ENCODE data around the gene ZNF862. TPM values are rescaled to one million over a fixed set of nuclear protein-coding genes. Genes with fewer than 3 reads are reported as not detected.
A peak's percentile ranks its signal among the peaks of the same experiment; 100 is the strongest.

ZNF862 gene
- total RNA-seq, 1 donor from 2014 or later: 12.2 TPM

- DNase-seq (no peak), ATAC-seq (ENCODE audit: poor library complexity) (no peak)
- intact Hi-C loops (cut with DNase I): no loop called here
Measured at GRCh38 chr7:149833495-149834130, 4.6 kb upstream of the ZNF862 start.

DNA sequence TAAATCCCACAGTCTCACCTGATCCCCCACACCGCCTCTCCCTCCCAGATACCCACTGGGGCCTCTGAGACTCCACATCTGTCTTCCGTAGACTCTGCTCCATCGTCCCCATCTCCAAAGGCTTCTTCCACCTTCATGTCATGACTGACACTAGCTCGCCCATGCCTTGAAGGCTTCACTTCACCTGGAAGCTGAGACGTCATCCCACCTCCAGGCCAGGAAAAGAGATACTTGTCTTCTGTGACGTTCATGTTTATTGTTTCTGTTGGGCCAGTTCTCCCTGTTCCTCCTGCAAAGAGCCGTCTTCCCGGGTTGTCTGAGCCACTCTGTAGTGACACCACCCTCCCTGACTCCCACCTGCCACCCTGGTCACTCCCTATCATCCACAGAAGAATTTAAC, 3.6 kb upstream of the ZNF862 start:
- DNase-seq (no peak), ATAC-seq (ENCODE audit: poor library complexity) (no peak)
- intact Hi-C loops (cut with DNase I): no loop called here

GRCh38 chr7:149836434-149836833, 1.7 kb upstream of the ZNF862 start:
- intact Hi-C loops (cut with DNase I): loop anchor here (5.0 kb wide), 1 partner anchor 36 kb away; the partner anchor contains the start of gene ATP6V0E2
- no peak for DNase-seq
- ATAC-seq (ENCODE audit: poor library complexity): no peak

DNA sequence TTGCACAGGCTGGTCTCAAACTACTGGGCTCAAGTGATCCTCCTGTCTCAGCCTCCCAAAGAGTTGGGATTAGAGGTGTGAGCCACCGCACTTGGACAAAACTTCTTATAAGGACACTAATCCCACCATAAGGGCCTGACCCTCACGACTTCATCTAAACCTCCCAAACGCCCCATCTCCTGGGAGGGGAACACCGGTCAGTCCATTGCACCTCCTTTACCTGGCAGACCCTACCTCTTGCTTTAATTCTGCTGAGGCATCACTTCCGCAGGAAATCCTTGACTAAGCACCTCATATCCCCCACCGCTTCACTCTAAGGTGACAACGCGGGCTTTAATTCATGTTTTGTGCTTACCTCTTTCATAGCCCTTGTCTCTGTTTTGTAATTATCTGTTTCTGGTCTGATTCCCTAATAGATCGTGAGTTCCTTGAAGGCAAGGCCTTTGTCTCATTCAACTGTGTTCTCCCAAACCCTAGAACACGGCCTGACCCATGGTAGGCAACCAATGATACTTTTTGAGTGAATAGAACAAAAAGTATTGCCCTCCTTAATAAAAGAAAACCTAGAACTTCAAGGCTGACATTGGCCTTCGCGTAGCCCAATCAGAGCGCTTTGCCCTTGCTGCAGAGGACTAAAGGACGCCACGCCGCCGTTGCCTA, 481 bp upstream of the ZNF862 start:
- DNase-seq (no peak), ATAC-seq (ENCODE audit: poor library complexity) (no peak)
- intact Hi-C loops (cut with DNase I): loop anchor here (5.0 kb wide), 1 partner anchor 35 kb away; the partner anchor contains the start of gene ATP6V0E2

DNA sequence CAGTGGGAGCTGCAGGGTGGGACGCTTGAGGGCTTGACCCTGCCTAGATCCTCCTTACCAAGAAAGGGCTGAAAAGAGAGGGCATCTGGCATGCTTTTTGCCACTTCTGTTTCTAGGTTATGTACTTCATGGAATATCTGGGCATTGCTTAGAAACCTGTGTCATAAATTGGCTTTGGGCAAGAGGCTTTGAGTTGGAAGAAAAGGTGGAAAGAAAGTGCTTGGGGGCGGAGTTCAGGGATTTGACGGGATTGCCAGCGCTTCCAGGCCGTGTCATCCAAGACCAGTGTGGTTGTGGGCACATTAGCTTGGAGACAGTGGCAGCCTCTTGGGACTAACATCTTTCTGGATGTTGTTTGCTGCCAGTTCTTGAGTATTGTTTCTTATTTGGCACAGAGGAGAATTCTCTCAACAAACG, 825 bp downstream of the ZNF862 start:
- intact Hi-C loops (cut with DNase I): loop anchor here (5.0 kb wide), 1 partner anchor 33 kb away; the partner anchor contains the start of gene ATP6V0E2
- ATAC-seq (ENCODE audit: poor library complexity) (no peak), DNase-seq (no peak)

- intact Hi-C loops (cut with DNase I): loop anchor here (5.0 kb wide), 1 partner anchor 32 kb away; the partner anchor contains the start of gene ATP6V0E2
- ATAC-seq (ENCODE audit: poor library complexity): no peak
Measured at GRCh38 chr7:149839933-149840332, 1.8 kb downstream of the ZNF862 start.

DNA sequence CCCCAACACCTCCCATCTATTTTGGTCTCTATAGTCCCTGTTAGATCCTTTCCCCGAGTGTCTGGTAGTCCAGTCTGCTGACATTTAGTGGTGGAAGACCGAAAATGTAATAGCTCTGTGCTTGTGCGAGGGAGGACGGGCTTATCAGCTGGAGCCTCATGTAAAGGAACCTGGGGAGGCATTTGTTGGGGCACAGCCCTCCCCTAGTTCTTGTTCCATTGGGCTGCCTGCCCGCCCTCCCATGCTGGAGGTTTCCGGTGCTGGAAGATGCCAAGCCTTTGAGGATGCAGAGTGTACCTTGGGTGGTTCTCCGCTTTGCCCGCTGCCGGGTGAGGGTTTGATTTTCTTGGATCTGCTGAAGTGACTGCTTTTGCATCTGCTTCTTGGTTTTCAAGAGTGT, 5.4 kb downstream of the ZNF862 start:
- no peak for DNase-seq
- intact Hi-C loops (cut with DNase I): no loop called here
- ATAC-seq (ENCODE audit: poor library complexity): no peak

More at GRCh38 chr7:149839933-149840332, 1.8 kb downstream of the ZNF862 start:
- DNase-seq: no peak

- DNase-seq: no peak
- ATAC-seq (ENCODE audit: poor library complexity): no peak
- intact Hi-C loops (cut with DNase I): no loop called here
Measured at GRCh38 chr7:149844445-149844844, 6.3 kb downstream of the ZNF862 start.

- DNase-seq (no peak), ATAC-seq (ENCODE audit: poor library complexity) (peak; percentile 57)
- intact Hi-C loops (cut with DNase I): no loop called here
Measured at GRCh38 chr7:149845257-149845980, 7.2 kb downstream of the ZNF862 start.

GRCh38 chr7:149846021-149846420, 7.8 kb downstream of the ZNF862 start:
- ATAC-seq (ENCODE audit: poor library complexity) (no peak), DNase-seq (no peak)
- intact Hi-C loops (cut with DNase I): no loop called here

DNA sequence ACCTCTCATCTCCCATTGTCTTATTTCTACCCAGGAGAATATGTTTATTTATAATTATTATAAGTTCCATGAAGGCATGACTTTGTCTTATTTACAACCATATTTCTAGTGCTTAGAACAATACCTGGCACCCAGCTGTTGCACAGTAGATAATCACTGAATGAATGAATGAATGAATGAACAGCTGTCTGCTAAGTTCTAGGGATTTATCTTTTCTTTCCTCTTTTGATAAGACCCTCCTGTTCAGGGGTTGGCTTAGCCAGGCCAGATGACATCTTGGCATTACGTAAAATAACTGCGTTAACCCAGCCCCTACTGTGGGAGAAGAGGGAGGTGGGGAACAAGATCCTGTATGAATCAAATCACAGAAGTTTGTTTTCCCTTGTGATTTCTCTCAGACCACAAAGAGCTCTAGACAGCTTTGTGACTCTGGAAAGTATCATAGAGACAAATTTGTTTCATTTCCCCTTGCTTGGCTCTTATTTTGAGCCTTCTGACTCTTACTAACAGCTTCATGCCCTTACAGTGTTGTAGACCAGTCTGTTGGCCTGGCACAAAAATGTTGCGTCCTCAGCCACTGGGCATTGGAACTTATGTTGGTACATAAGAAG, 8.4 kb downstream of the ZNF862 start:
- DNase-seq: no peak
- no peak for ATAC-seq (ENCODE audit: poor library complexity)
- intact Hi-C loops (cut with DNase I): no loop called here

DNA sequence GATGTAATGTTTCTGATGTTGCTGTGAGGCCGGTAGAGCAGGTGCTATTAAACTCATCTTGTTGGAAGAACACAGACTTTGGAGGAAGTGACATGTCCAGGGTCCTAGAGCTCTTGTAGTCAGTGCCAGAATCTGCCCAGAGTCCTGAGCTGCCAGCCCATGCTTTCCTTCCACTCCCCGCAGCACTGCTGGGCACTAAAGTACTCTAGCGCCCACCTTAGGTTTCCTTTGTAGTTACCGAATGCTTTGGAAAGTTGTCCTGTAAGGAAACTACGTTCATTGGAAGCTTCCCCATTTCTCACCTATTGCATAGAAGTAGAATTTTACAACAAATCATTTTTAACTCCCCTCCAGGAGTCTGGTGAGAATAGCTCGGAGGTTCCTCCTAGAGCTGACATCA, 11.0 kb downstream of the ZNF862 start:
- intact Hi-C loops (cut with DNase I): no loop called here
- DNase-seq: no peak
- no peak for ATAC-seq (ENCODE audit: poor library complexity)

DNA sequence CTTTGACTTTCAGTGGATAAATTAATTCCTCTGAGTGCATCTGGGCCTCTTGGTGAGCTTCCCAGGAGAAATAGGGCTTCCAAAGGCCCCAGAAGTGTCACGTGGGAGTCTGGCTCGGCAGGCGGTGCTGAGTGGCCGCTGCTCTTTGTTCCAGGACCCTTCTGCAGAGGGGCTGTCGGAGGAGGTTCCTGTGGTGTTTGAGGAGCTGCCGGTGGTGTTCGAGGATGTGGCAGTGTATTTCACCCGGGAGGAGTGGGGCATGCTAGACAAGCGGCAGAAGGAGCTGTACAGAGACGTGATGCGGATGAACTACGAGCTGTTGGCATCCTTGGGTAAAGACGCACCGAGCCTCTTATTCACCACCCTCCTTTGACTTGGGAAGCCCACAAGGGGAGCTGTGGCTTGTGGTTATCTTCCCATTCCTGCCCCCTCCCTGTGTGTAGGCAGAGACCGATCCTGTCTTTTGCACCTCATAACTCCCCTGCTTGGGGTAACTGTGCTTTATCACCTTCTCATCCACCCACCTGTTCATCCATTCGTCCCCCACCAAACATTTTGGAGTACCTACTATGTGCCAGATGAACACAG, 11.9 kb downstream of the ZNF862 start:
- intact Hi-C loops (cut with DNase I): no loop called here
- no peak for DNase-seq
- no peak for ATAC-seq (ENCODE audit: poor library complexity)

DNA sequence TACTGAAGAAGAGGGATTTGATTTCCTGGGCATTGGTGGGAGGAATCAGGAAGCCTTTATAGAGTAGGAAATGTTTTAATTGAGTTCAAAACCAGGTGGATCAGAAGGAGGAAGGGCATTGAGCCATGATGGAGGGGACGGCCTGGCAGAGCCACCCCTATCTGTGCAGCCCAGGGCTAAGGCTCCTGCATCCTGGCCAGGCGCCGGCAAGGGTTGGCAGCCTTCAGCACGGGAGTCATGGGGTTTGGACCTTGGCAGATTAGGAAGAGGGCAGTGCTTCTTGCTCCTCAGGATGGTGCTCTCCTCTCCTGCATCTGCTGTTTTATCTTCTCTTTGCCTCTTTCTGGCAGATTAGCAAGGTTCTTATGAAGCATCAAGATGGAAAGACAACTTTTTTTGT, 12.5 kb downstream of the ZNF862 start:
- intact Hi-C loops (cut with DNase I): no loop called here
- DNase-seq: no peak

GRCh38 chr7:149851449-149851848, 13.3 kb downstream of the ZNF862 start:
- ATAC-seq (ENCODE audit: poor library complexity): no peak
- intact Hi-C loops (cut with DNase I): no loop called here
- DNase-seq: no peak

More for the DNA sequence above, 12.5 kb downstream of the ZNF862 start:
- ATAC-seq (ENCODE audit: poor library complexity): no peak

GRCh38 chr7:149853157-149853556, 15.0 kb downstream of the ZNF862 start:
- ATAC-seq (ENCODE audit: poor library complexity): no peak
- no peak for DNase-seq
- intact Hi-C loops (cut with DNase I): no loop called here

DNA sequence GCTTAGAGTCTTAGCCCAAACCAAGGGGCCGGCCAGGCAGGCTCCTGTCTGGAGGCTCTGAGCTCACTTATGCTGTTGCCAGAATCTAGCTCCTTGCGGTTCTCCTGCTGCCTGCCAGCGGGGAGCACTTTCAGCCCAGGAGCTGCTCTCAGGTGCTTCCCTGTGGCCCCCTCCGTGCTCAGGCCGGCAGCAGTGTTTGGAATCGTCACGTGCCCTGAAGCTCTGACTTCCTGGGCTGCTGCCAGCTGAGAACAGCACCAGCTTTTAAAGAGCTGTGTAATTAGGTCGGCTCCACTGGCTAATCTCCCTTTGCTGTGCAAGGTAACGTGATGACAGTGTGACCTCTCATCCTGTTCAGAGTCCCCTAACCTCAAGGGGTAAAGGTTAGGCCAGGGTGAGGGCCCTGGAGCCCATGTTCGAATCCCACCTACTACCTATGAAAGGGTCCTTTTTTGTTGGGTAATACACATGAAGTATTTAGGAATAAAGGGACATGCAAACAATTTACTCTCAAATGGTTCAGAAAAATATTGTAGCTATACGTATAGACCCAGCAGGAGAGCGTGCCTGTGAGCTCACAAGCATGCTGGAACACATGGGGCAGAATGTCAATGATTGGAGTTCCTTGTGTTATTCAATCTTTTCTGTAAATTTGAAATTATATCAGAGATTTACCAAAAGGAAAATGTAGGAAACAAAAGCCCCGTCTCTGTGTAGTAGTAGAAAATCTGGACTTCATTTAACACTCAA, 16.6 kb downstream of the ZNF862 start:
- peak; percentile 91 for ATAC-seq (ENCODE audit: poor library complexity)
- peak; percentile 77 for DNase-seq

More for the DNA sequence above, 16.6 kb downstream of the ZNF862 start:
- intact Hi-C loops (cut with DNase I): no loop called here
